Ishikawa (cell line): ENCODE data around the gene PTPRN2.

Experiments
- CEBPB ChIP-seq: IDR thresholded peaks from 2 replicates; pipeline ENCODE4 v1.6.1; 2012
- CREB1 ChIP-seq: IDR thresholded peaks from 2 replicates; pipeline ENCODE4 v1.6.1; 2012; ENCODE audit warnings: low read depth
- EGR1 ChIP-seq: IDR thresholded peaks from 2 replicates; pipeline ENCODE4 v1.6.1; 2012
- EP300 ChIP-seq: IDR thresholded peaks from 2 replicates; pipeline ENCODE4 v1.6.1; 2012; ENCODE audit warnings: borderline replicate concordance
- FOXM1 ChIP-seq: IDR thresholded peaks from 2 replicates; pipeline ENCODE4 v1.6.1; 2012; ENCODE audit warnings: low read depth, borderline replicate concordance
- MAX ChIP-seq: IDR thresholded peaks from 2 replicates; pipeline ENCODE4 v1.6.1; 2012
- NFIC ChIP-seq: IDR thresholded peaks from 2 replicates; pipeline ENCODE4 v1.6.1; 2012
- RAD21 ChIP-seq: IDR thresholded peaks from 2 replicates; pipeline ENCODE4 v1.6.1; 2012; ENCODE audit warnings: low read depth
- REST ChIP-seq: IDR thresholded peaks from 2 replicates; pipeline ENCODE4 v1.6.1; 2012; ENCODE audit warnings: low read depth, mild to moderate bottlenecking
- TAF1 ChIP-seq: IDR thresholded peaks from 2 replicates; pipeline ENCODE4 v1.6.1; 2012; ENCODE audit warnings: low read depth, mild to moderate bottlenecking
- TCF12 ChIP-seq: IDR thresholded peaks from 2 replicates; pipeline ENCODE4 v1.6.1; 2012; ENCODE audit warnings: low read depth
- TEAD4 ChIP-seq: IDR thresholded peaks from 2 replicates; pipeline ENCODE4 v1.6.1; 2012
- USF1 ChIP-seq: IDR thresholded peaks from 2 replicates; pipeline ENCODE4 v1.6.1; 2012
- YY1 ChIP-seq: IDR thresholded peaks from 2 replicates; pipeline ENCODE4 v1.6.1; 2012; ENCODE audit warnings: low read depth
- ZBTB7A ChIP-seq: IDR thresholded peaks from 2 replicates; pipeline ENCODE4 v1.6.1; 2012; ENCODE audit warnings: low read depth

PTPRN2 gene

GRCh38 chr7:157926521-157927150 is 661.0 kb downstream of the PTPRN2 start:
- TF ChIP-seq RAD21: no peak
- TF ChIP-seq TAF1: no peak
- no peak for TF ChIP-seq MAX
- no peak for TF ChIP-seq USF1
- no peak for TF ChIP-seq EP300
- TF ChIP-seq YY1: no peak
- no peak for TF ChIP-seq CREB1
- no peak for TF ChIP-seq NFIC
- no peak for TF ChIP-seq REST
- TF ChIP-seq CEBPB: no peak
- TF ChIP-seq TEAD4: no peak
- no peak for TF ChIP-seq TCF12
- no peak for TF ChIP-seq EGR1
- TF ChIP-seq FOXM1: no peak
- no peak for TF ChIP-seq ZBTB7A

- TF ChIP-seq TEAD4: no peak
- no peak for TF ChIP-seq REST
- no peak for TF ChIP-seq NFIC
- no peak for TF ChIP-seq RAD21
- no peak for TF ChIP-seq ZBTB7A
- no peak for TF ChIP-seq TAF1
Measured at GRCh38 chr7:157926107-157926506, 661.5 kb downstream of the PTPRN2 start.

- no peak for TF ChIP-seq CREB1
- TF ChIP-seq FOXM1: no peak
- no peak for TF ChIP-seq CEBPB
- no peak for TF ChIP-seq ZBTB7A
- no peak for TF ChIP-seq USF1
- TF ChIP-seq TAF1: no peak
- TF ChIP-seq MAX: no peak
- no peak for TF ChIP-seq EGR1
- TF ChIP-seq RAD21: no peak
- TF ChIP-seq EP300: no peak
Measured at GRCh38 chr7:157925383-157925875, 662.2 kb downstream of the PTPRN2 start.

GRCh38 chr7:157923903-157924630 is 663.6 kb downstream of the PTPRN2 start:
- TF ChIP-seq MAX (no peak), FOXM1 (no peak), CREB1 (no peak)

- no peak for TF ChIP-seq REST
Measured at GRCh38 chr7:157922576-157922975, 665.0 kb downstream of the PTPRN2 start.
